Measurements from ENCODE around the gene PSMD2.
"Not testable (repeated sequence)": the region's sequence is repeated elsewhere in the genome, so short reads cannot be mapped to it uniquely, and the experiment has no call there.

The PSMD2 gene

DNA sequence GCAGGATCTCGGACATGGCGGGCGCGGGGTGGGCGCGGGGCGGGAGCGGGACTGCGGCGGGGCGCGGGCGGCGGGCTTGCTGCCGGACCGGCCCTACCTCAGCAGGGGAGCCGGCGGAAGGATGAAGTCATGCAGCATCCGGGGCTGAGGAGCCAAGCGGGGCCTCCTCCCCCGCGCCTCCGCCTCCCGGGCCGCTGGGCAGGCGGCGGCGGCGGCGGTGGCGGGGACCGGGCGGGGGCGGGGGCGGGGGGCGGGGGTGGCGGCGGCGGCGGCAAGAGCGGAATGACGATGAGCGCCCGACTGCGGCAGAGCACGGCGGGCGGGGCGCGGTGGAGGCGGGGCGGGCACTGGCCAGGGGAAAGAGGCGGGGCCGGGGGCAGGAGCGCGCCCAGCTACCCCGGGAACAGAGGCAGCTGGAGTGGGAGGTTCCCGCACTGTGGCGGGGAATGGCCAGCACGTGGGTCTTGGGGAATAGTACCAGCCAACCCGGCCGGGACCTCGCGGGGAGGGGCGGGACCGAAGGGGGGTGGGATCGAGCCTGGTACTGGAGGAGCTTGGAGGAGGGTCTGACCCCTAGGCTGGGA lies 37.7 kb upstream of the PSMD2 start, which contains the start of gene CAMK2N2:
Gene CAMK2N2, minus strand, starts transcription at position 284 of the 584 bp plus-strand sequence. Its CDS starts 268 bp downstream, at position 16.
- FAIRE-seq (no peak), DNase-seq (ENCODE audit: insufficient read length) (peak; percentile 81)

GRCh38 chr3:184261854-184262763 lies 36.9 kb upstream of the PSMD2 start:
- TF ChIP-seq TAF1 (IDR thresholded peaks at IDR 0.05; ENCODE audit: borderline replicate concordance, low read depth, low read length) (no peak), POLR2AphosphoS5 (IDR thresholded peaks at IDR 0.05; ENCODE audit: low read depth, low read length) (no peak), POLR2A (IDR thresholded peaks at IDR 0.05; ENCODE audit: low read depth, low read length) (no peak)
- FAIRE-seq (no peak), DNase-seq (ENCODE audit: insufficient read length) (no peak)

More for the DNA sequence above, 37.7 kb upstream of the PSMD2 start, which contains the start of gene CAMK2N2:
- TF ChIP-seq TAF1 (IDR thresholded peaks at IDR 0.05; ENCODE audit: borderline replicate concordance, low read depth, low read length), result no peak
- no peak for TF ChIP-seq POLR2A (IDR thresholded peaks at IDR 0.05; ENCODE audit: low read depth, low read length)
- no peak for TF ChIP-seq POLR2AphosphoS5 (IDR thresholded peaks at IDR 0.05; ENCODE audit: low read depth, low read length)

GRCh38 chr3:184262764-184263179 lies 36.3 kb upstream of the PSMD2 start:
- TF ChIP-seq POLR2A (IDR thresholded peaks at IDR 0.05; ENCODE audit: low read depth, low read length) (no peak), TAF1 (IDR thresholded peaks at IDR 0.05; ENCODE audit: borderline replicate concordance, low read depth, low read length) (no peak), POLR2AphosphoS5 (IDR thresholded peaks at IDR 0.05; ENCODE audit: low read depth, low read length) (no peak)
- DNase-seq (ENCODE audit: insufficient read length), result no peak
- no peak for FAIRE-seq

DNA sequence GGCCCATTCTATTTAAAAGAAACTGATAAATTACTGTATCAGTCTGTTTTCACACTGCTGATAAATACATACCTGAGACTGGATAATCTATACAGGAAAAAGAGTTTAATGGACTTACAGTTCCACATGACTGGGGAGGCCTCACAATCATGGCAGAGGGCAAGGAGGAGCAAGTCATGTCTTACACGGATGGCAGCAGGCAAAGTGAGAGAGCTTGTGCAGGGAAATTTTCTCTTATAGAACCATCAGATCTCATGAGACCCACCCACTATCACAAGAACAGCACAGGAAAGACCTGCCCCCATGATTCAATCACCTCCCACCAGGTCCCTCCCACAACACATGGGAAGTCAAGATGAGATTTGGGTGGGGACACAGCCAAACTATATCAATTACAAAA lies 31.8 kb upstream of the PSMD2 start:
- not testable (repeated sequence) for FAIRE-seq; DNase-seq (ENCODE audit: insufficient read length)

DNA sequence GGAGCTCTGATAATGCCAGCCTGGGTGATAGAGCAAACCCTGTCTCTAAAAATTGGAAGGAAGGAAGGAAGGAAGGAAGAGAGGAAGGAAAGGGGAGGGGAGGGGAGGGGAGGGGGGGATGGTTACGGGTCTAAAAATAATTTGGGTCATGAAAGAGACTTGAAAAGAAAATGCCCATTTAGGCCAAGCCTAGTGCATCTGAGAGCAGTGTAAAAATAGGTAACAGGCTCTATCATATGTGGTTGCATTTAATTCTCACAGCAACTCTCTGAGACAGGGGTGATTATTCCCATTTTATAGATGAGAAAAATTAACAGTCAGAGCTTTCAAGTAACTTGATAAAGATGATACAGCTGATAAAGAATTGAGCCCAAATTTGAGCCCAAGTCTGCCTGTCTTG lies 26.8 kb upstream of the PSMD2 start:
- DNase-seq (ENCODE audit: insufficient read length), result no peak

DNA sequence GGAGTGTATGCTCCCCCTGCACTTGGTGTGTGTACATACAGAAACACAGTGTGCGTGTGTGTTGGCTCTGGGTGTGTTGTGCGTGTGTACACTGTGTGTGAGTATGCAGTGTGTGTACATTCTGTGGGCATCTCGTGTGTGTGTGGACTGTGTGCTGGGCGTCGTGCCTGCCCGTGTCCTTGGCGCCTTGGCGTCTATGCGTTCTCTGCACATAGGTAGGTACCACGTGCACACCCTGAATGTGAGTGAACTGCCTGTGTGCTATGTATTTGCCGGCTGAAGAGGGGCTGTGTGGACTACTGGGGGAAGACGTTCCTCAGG lies 23.7 kb upstream of the PSMD2 start:
- DNase-seq (ENCODE audit: insufficient read length) (no peak), FAIRE-seq (no peak)
- no peak for TF ChIP-seq POLR2AphosphoS5 (IDR thresholded peaks at IDR 0.05; ENCODE audit: low read depth, low read length)
- TF ChIP-seq POLR2A (IDR thresholded peaks at IDR 0.05; ENCODE audit: low read depth, low read length), result no peak
- no peak for TF ChIP-seq TAF1 (IDR thresholded peaks at IDR 0.05; ENCODE audit: borderline replicate concordance, low read depth, low read length)

More for the DNA sequence above, 26.8 kb upstream of the PSMD2 start:
- TF ChIP-seq POLR2A (IDR thresholded peaks at IDR 0.05; ENCODE audit: low read depth, low read length), result no peak
- no peak for FAIRE-seq

- DNase-seq (ENCODE audit: insufficient read length) (no peak), FAIRE-seq (no peak)
- TF ChIP-seq POLR2A (IDR thresholded peaks at IDR 0.05; ENCODE audit: low read depth, low read length), result no peak
- no peak for TF ChIP-seq POLR2AphosphoS5 (IDR thresholded peaks at IDR 0.05; ENCODE audit: low read depth, low read length)
- TF ChIP-seq TAF1 (IDR thresholded peaks at IDR 0.05; ENCODE audit: borderline replicate concordance, low read depth, low read length), result no peak
Measured at GRCh38 chr3:184275961-184276910, 22.8 kb upstream of the PSMD2 start, which contains the start of gene ECE2. TSS of gene ECE2 (plus strand) at chr3:184276022. CDS start at chr3:184276154, 132 bp downstream.

DNA sequence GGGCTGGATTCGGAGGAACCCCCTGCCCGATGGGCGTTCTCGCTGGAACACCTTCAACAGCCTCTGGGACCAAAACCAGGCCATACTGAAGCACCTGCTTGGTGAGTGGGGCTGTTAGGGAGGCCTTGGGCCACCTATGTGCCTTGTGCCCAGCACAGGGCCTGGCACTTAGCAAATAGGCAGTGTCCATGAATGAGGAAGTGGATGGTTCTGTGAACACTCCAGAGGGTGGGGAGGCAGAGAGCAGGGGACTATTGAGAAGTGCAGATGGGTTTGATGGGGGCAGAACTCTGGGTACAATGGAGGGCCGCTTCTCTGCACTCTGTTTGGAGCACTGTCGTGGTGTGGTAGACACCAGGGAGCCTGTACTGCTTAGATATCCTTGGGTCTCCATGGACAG lies 21.7 kb upstream of the PSMD2 start:
- no peak for DNase-seq (ENCODE audit: insufficient read length)
- FAIRE-seq, result no peak
- TF ChIP-seq POLR2A (IDR thresholded peaks at IDR 0.05; ENCODE audit: low read depth, low read length) (no peak), POLR2AphosphoS5 (IDR thresholded peaks at IDR 0.05; ENCODE audit: low read depth, low read length) (no peak)

GRCh38 chr3:184282941-184283340 lies 16.1 kb upstream of the PSMD2 start:
- TF ChIP-seq TAF1 (IDR thresholded peaks at IDR 0.05; ENCODE audit: borderline replicate concordance, low read depth, low read length), result no peak
- no peak for TF ChIP-seq POLR2A (IDR thresholded peaks at IDR 0.05; ENCODE audit: low read depth, low read length)
- TF ChIP-seq POLR2AphosphoS5 (IDR thresholded peaks at IDR 0.05; ENCODE audit: low read depth, low read length), result no peak
- DNase-seq (ENCODE audit: insufficient read length), result no peak
- FAIRE-seq, result no peak

DNA sequence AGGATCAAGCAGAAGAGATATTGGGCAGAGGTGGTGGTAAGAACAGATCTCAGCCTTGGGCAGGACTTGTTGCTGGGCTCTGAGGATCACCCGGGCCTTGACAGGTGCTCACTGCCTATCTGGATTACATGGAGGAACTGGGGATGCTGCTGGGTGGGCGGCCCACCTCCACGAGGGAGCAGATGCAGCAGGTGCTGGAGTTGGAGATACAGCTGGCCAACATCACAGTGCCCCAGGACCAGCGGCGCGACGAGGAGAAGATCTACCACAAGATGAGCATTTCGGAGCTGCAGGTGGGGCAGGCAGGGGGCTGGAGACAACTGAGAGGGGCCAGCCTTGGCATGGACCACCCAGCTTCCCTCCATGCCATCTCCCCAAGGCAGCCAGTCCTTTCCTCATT lies 15.4 kb upstream of the PSMD2 start:
- FAIRE-seq, result no peak

DNA sequence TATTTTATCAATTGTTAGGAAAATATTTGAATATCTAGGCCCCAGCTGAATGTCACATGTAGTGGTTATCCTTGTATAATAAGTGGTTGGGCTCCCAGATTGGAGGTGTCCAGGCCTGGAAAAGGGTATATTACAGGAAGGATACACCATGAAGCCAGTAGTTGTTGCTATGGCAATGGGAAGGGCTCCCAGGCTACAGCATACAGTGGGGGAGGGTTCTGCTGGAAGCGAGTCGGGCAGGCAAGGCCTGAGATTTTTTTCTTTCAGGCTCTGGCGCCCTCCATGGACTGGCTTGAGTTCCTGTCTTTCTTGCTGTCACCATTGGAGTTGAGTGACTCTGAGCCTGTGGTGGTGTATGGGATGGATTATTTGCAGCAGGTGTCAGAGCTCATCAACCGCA lies 14.3 kb upstream of the PSMD2 start:
- DNase-seq (ENCODE audit: insufficient read length) (no peak), FAIRE-seq (no peak)
- TF ChIP-seq TAF1 (IDR thresholded peaks at IDR 0.05; ENCODE audit: borderline replicate concordance, low read depth, low read length), result no peak
- TF ChIP-seq POLR2A (IDR thresholded peaks at IDR 0.05; ENCODE audit: low read depth, low read length), result no peak
- TF ChIP-seq POLR2AphosphoS5 (IDR thresholded peaks at IDR 0.05; ENCODE audit: low read depth, low read length), result no peak

More for the DNA sequence above, 15.4 kb upstream of the PSMD2 start:
- TF ChIP-seq TAF1 (IDR thresholded peaks at IDR 0.05; ENCODE audit: borderline replicate concordance, low read depth, low read length) (no peak), POLR2A (IDR thresholded peaks at IDR 0.05; ENCODE audit: low read depth, low read length) (no peak), POLR2AphosphoS5 (IDR thresholded peaks at IDR 0.05; ENCODE audit: low read depth, low read length) (no peak)
- DNase-seq (ENCODE audit: insufficient read length), result no peak

All from GM12892 (cell line).